ENCODE results near the gene DHODH. TPM values are rescaled to one million over a fixed set of nuclear protein-coding genes. Genes with fewer than 3 reads are reported as not detected.
A peak's percentile ranks its signal among the peaks of the same experiment; 100 is the strongest.

DHODH gene
- total and polyA plus RNA-seq, 2 of the 13 experiments (the other 11 are each of a cell fraction or from before 2014, with no cell fraction given), result 10.7 to 16.4 TPM

DNA sequence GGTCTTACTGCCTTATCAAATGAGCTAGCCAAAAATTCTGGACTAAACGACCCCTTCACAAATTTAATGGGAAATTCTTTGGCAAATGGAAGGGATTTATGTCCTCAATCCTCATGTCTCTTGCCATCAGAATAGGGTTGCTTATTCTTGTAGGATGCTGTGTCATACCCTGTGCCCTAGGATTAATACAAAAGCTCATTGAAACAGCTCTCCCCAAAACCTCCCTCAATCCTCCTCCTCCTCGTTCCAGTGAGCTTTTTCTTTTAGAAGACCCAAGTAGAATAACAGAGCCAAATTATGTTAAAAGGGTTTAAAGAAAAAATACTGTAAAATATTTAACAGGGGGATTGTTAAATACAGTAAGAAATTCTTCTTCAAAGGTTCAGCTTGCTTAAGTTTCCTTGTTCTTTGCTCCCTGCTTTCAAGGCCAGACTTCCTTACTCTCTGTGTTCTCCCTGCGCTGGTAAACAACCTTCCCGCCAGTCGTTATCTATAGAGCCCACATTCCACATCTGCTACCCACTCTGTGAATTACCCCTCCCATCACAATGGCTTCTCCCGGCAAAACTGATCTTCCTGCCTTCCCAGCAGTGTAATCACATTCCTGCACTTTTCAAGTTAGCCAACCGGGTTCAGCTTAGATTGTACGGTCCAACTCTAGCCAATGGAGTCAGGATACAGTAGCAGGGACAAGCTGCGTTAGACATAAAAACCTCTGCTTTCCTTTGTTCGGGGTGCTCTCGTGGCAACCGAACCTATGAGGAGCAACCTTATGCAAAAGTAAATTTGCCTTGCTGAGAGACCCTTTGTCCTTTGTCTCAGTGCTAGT, 64.2 kb downstream of the DHODH start (continued):
- TF ChIP-seq NFRKB (IDR thresholded peaks at IDR 0.05), result no peak; the same call in 1 of the 2 replicates
- no peak for TF ChIP-seq ZFP36L1 (CRISPR knock-in tag; IDR thresholded peaks at IDR 0.05)
- TF ChIP-seq MAFK (conservative IDR thresholded peaks at IDR 0.05 in 1 of 2, IDR thresholded peaks at IDR 0.05 in 1 of 2; ENCODE audit: low read length in 2 of 2), result no peak
- no peak for TF ChIP-seq ZNF879 (CRISPR knock-in tag; IDR thresholded peaks at IDR 0.05)
- peak; percentile 78 for TF ChIP-seq HDAC1 (CRISPR knock-in tag; IDR thresholded peaks at IDR 0.05)
- TF ChIP-seq, protein P1, sequence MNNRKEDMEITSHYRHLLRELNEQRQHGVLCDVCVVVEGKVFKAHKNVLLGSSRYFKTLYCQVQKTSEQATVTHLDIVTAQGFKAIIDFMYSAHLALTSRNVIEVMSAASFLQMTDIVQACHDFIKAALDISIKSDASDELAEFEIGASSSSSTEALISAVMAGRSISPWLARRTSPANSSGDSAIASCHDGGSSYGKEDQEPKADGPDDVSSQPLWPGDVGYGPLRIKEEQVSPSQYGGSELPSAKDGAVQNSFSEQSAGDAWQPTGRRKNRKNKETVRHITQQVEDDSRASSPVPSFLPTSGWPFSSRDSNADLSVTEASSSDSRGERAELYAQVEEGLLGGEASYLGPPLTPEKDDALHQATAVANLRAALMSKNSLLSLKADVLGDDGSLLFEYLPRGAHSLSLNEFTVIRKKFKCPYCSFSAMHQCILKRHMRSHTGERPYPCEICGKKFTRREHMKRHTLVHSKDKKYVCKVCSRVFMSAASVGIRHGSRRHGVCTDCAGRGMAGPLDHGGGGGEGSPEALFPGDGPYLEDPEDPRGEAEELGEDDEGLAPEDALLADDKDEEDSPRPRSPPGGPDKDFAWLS (CRISPR knock-in tag; IDR thresholded peaks at IDR 0.05; ENCODE audit: borderline replicate concordance), result no peak
- TF ChIP-seq ZMYM4 (CRISPR knock-in tag; IDR thresholded peaks at IDR 0.05), result peak; percentile 92
- TF ChIP-seq, protein P2, sequence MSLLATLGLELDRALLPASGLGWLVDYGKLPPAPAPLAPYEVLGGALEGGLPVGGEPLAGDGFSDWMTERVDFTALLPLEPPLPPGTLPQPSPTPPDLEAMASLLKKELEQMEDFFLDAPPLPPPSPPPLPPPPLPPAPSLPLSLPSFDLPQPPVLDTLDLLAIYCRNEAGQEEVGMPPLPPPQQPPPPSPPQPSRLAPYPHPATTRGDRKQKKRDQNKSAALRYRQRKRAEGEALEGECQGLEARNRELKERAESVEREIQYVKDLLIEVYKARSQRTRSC (CRISPR knock-in tag; IDR thresholded peaks at IDR 0.05; ENCODE audit: low read depth), result no peak
- TF ChIP-seq, protein P3, sequence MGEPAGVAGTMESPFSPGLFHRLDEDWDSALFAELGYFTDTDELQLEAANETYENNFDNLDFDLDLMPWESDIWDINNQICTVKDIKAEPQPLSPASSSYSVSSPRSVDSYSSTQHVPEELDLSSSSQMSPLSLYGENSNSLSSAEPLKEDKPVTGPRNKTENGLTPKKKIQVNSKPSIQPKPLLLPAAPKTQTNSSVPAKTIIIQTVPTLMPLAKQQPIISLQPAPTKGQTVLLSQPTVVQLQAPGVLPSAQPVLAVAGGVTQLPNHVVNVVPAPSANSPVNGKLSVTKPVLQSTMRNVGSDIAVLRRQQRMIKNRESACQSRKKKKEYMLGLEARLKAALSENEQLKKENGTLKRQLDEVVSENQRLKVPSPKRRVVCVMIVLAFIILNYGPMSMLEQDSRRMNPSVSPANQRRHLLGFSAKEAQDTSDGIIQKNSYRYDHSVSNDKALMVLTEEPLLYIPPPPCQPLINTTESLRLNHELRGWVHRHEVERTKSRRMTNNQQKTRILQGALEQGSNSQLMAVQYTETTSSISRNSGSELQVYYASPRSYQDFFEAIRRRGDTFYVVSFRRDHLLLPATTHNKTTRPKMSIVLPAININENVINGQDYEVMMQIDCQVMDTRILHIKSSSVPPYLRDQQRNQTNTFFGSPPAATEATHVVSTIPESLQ (CRISPR knock-in tag; conservative IDR thresholded peaks at IDR 0.05), result no peak
- TF ChIP-seq GATA4 (IDR thresholded peaks at IDR 0.05; ENCODE audit: borderline replicate concordance, low read depth), result no peak; the same call in 1 of the 2 replicates
- TF ChIP-seq, protein P4, sequence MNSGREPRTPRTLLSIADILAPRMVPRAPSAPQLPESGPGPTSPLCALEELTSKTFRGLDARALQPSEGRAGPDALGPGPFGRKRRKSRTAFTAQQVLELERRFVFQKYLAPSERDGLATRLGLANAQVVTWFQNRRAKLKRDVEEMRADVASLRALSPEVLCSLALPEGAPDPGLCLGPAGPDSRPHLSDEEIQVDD (CRISPR knock-in tag; IDR thresholded peaks at IDR 0.05; ENCODE audit: borderline replicate concordance), result no peak
- no peak for TF ChIP-seq MAFF (IDR thresholded peaks at IDR 0.05; ENCODE audit: low read depth, low read length)
- no peak for TF ChIP-seq REXO4 (CRISPR knock-in tag; IDR thresholded peaks at IDR 0.05; ENCODE audit: borderline replicate concordance)
- TF ChIP-seq AGO1 (IDR thresholded peaks at IDR 0.05; ENCODE audit: low read depth, low read length, poor library complexity, severe bottlenecking), result no peak
- TF ChIP-seq NR2C2 (CRISPR knock-in tag; IDR thresholded peaks at IDR 0.05; ENCODE audit: borderline replicate concordance), result no peak
- TF ChIP-seq HCFC1 (IDR thresholded peaks at IDR 0.05; ENCODE audit: low read depth, low read length), result no peak
- TF ChIP-seq ZNF30 (CRISPR knock-in tag; IDR thresholded peaks at IDR 0.05), result no peak
- TF ChIP-seq, protein P5, sequence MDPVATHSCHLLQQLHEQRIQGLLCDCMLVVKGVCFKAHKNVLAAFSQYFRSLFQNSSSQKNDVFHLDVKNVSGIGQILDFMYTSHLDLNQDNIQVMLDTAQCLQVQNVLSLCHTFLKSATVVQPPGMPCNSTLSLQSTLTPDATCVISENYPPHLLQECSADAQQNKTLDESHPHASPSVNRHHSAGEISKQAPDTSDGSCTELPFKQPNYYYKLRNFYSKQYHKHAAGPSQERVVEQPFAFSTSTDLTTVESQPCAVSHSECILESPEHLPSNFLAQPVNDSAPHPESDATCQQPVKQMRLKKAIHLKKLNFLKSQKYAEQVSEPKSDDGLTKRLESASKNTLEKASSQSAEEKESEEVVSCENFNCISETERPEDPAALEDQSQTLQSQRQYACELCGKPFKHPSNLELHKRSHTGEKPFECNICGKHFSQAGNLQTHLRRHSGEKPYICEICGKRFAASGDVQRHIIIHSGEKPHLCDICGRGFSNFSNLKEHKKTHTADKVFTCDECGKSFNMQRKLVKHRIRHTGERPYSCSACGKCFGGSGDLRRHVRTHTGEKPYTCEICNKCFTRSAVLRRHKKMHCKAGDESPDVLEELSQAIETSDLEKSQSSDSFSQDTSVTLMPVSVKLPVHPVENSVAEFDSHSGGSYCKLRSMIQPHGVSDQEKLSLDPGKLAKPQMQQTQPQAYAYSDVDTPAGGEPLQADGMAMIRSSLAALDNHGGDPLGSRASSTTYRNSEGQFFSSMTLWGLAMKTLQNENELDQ (CRISPR knock-in tag; IDR thresholded peaks at IDR 0.05; ENCODE audit: borderline replicate concordance), result no peak
- no peak for TF ChIP-seq PTBP1 (IDR thresholded peaks at IDR 0.05; ENCODE audit: low read depth, low read length, poor library complexity, severe bottlenecking)
- TF ChIP-seq ZKSCAN5 (CRISPR knock-in tag; IDR thresholded peaks at IDR 0.05), result no peak
- peak; percentile 82 for TF ChIP-seq NFYC (CRISPR knock-in tag; IDR thresholded peaks at IDR 0.05)
- no peak for TF ChIP-seq MBNL3 (CRISPR knock-in tag; conservative IDR thresholded peaks at IDR 0.05)
- TF ChIP-seq ZNF761 (CRISPR knock-in tag; conservative IDR thresholded peaks at IDR 0.05), result no peak
